Natural killer cell (primary cell): ENCODE data around the gene TMEM255A. TPM values are rescaled to one million over a fixed set of nuclear protein-coding genes. Genes with fewer than 3 reads are reported as not detected.

Source experiments
- ATAC-seq, 3 donors: fragments of 150-1000 bp in 2 of 3; fragments of 200-7000 bp in 1 of 3; cut with Tn5 transposase; 1 replicate in 1 of 3; 2 replicates in 2 of 3; pipeline ENCODE4 v1.10.0; 2021; ENCODE audit warnings: mild to moderate bottlenecking in 2 of 3, moderate library complexity in 2 of 3
- DNase-seq, 2 donors: peaks; one replicate each; pipeline versions ENCODE4 v3.0.0 to v3.0.0-alpha.2; 2013 to 2021; ENCODE audit warnings: mixed read lengths in 1 of 2
- H3K27ac ChIP-seq: one replicate; pipeline ENCODE4 v1.5.1; 2013; ENCODE audit warnings: mild to moderate bottlenecking, low read length
- H3K27me3 ChIP-seq: one replicate; pipeline ENCODE4 v1.6.1; 2013; ENCODE audit warnings: low read length; ENCODE audit not compliant: control insufficient read depth, insufficient read depth
- H3K36me3 ChIP-seq: one replicate; pipeline ENCODE4 v1.6.1; 2013; ENCODE audit warnings: low read length; ENCODE audit not compliant: control insufficient read depth, insufficient read depth
- H3K4me1 ChIP-seq: one replicate; pipeline ENCODE4 v1.6.1; 2013; ENCODE audit warnings: low read length; ENCODE audit not compliant: control insufficient read depth, insufficient read depth
- H3K4me3 ChIP-seq: one replicate; pipeline ENCODE4 v1.5.1; 2013; ENCODE audit warnings: low read length
- H3K9me3 ChIP-seq: one replicate; pipeline ENCODE4 v1.6.1; 2013; ENCODE audit warnings: low read length; ENCODE audit not compliant: control insufficient read depth, insufficient read depth
- H3K27ac Mint-ChIP-seq, 2 donors: one replicate each; pipeline ENCODE4 v1.8.0; 2022; ENCODE audit warnings: mild to moderate bottlenecking in 2 of 2, mixed read lengths in 2 of 2, moderate library complexity in 1 of 2
- H3K27me3 Mint-ChIP-seq, 2 donors: one replicate each; pipeline ENCODE4 v1.8.0; 2022; ENCODE audit warnings: low read depth in 2 of 2, mixed read lengths in 2 of 2
- H3K36me3 Mint-ChIP-seq: one replicate; pipeline ENCODE4 v1.8.0; 2022; ENCODE audit warnings: mixed read lengths
- H3K4me1 Mint-ChIP-seq, 2 donors: one replicate each; pipeline ENCODE4 v1.8.0; 2022; ENCODE audit warnings: mixed read lengths in 2 of 2
- H3K4me3 Mint-ChIP-seq: one replicate; pipeline ENCODE4 v1.8.0; 2022; ENCODE audit warnings: mild to moderate bottlenecking, moderate library complexity, mixed read lengths
- H3K9me3 Mint-ChIP-seq, 2 donors: one replicate each; pipeline ENCODE4 v1.8.0; 2022; ENCODE audit warnings: mixed read lengths in 2 of 2
- WGBS: methylation state at CpG from one replicate; pipeline ENCODE4 v1.1.7; 2013; ENCODE audit warnings: missing lambda C conversion rate; ENCODE audit not compliant: insufficient coverage; 5-methylcytosine and 5-hydroxymethylcytosine counted together
- intact Hi-C: fragments of 100-400 bp; cut with micrococcal nuclease; formaldehyde crosslinking; loops from one replicate; pipeline ENCODE4 v1.14.2; 2022
- total RNA-seq, 4 donors: library from RNA; stranded (reverse); fragments of 120-200 nt in 1 of 4; gene quantifications; one replicate each; pipeline versions ENCODE4 v1.2.3 to v1.2.4, GENCODE V29; 2013 to 2022
- TF ChIP-seq, protein P1 (sequence below): fragments of 200-600 bp; IDR thresholded peaks from one replicate; pipeline ENCODE4 v1.8.0; 2022; ENCODE audit warnings: antibody characterized with exemption

Gene TMEM255A
- total RNA-seq, 3 donors from 2014 or later (not counting 1 experiment from before 2014, with no cell fraction given), result 0.66 to 1.5 (median 1.4) TPM

DNA sequence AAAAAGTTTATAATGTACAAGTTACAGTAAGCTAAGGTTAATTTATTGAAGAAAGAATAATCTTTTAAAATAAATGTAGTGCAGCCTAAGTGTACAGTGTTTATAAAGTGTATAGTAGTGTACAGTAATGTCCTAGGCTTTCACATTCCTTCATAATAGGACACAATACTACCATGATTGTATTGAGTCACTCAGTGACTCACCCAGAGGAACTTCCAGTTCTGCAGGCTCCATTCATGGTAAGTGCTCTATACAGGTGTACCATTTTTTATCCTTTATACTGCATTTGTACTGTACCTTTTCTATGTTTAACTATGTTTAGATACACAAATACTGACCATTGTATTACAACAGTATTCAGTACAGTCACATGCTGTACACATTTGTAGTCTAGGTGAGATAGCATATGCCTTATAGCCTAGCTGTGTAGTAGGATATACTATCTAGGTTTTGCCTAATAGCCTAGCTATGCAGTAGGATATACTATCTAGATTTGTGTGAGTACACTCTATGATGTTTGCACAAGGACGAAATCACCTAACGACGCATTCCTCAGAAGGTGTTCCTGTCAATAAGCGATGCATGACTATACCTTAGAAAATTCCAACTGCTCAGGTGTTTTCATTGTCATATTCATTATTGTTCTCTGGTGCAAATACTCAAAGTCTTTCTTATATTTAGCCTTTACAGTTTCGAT lies 5.5 kb upstream of the TMEM255A start:
- H3K36me3 Mint-ChIP-seq, result no peaks in the 10 kb centered on the region
- Histone ChIP-seq H3K27me3 (peaks cover 2% of the 10 kb centered on the region), H3K36me3 (no peaks in the 10 kb centered on the region), H3K27ac (no peak overlapping the region), H3K4me3 (no peak overlapping the region), H3K9me3 (no peaks in the 10 kb centered on the region), H3K4me1 (no peaks in the 10 kb centered on the region)
- peaks cover 15 to 60% of the 10 kb centered on the region in 2 donors for H3K27me3 Mint-ChIP-seq
- peaks cover 0 to 6% of the 10 kb centered on the region in 2 donors for H3K4me1 Mint-ChIP-seq
- H3K27ac Mint-ChIP-seq, result no peak overlapping the region
- intact Hi-C loops, result no loop called here
- TF ChIP-seq, protein P1, sequence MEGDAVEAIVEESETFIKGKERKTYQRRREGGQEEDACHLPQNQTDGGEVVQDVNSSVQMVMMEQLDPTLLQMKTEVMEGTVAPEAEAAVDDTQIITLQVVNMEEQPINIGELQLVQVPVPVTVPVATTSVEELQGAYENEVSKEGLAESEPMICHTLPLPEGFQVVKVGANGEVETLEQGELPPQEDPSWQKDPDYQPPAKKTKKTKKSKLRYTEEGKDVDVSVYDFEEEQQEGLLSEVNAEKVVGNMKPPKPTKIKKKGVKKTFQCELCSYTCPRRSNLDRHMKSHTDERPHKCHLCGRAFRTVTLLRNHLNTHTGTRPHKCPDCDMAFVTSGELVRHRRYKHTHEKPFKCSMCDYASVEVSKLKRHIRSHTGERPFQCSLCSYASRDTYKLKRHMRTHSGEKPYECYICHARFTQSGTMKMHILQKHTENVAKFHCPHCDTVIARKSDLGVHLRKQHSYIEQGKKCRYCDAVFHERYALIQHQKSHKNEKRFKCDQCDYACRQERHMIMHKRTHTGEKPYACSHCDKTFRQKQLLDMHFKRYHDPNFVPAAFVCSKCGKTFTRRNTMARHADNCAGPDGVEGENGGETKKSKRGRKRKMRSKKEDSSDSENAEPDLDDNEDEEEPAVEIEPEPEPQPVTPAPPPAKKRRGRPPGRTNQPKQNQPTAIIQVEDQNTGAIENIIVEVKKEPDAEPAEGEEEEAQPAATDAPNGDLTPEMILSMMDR, result no peak
- WGBS, result 96% methylated on average over 4 of the region's 5 CpGs
- H3K4me3 Mint-ChIP-seq, result no peak overlapping the region
- no peak for ATAC-seq
- no peak for DNase-seq
- no peaks in the 10 kb centered on the region for H3K9me3 Mint-ChIP-seq

DNA sequence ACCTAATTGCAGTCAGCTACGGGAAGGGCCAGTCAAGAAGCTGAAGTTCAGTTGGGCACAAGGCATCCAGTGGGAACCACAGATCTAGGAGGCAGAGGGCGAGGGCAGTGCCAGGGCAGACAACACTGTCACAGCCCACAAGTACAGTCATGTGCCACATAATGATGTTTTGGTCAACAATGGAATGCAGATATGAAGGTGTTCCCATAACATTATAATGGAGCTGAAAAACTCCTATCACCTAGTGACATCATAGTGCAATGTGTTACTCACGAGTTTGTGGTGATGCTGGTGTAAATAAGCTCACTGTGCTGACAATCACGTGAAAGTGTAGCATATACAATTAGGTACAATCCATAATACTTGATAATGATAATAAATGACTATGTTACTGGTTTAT lies 4.5 kb upstream of the TMEM255A start:
- Mint-ChIP-seq H3K4me3 (no peak overlapping the region), H3K9me3 (no peaks in the 10 kb centered on the region), H3K36me3 (no peaks in the 10 kb centered on the region), H3K27ac (no peak overlapping the region), H3K27me3 (peaks cover 15 to 53% of the 10 kb centered on the region in 2 donors), H3K4me1 (peaks cover 0 to 6% of the 10 kb centered on the region in 2 donors)
- Histone ChIP-seq H3K4me1 (peaks cover 6% of the 10 kb centered on the region), H3K9me3 (no peaks in the 10 kb centered on the region), H3K27ac (no peak overlapping the region), H3K27me3 (peaks cover 6% of the 10 kb centered on the region), H3K36me3 (no peaks in the 10 kb centered on the region), H3K4me3 (no peak overlapping the region)
- DNase-seq (no peak), ATAC-seq (no peak)
- intact Hi-C loops, result no loop called here
- 100% methylated on average over 2 of the region's 4 CpGs for WGBS
- TF ChIP-seq, protein P1, result no peak

DNA sequence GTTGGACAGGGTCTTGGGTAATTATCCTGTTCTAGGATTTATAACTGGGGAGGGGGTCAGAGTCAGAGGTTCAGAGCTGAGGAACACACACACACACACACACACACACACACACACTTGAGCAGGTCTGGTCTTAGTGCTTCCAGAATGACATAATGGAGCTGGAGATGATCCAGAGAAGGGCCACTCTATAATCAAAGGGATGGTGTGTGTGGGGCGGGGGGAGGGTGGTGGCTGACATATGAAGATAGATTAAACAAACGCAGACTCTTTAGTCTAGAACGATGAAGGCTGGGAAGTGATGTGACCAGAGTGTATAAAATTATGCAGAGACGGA lies 434 bp upstream of the TMEM255A start:
- intact Hi-C loops, result no loop called here

More for the DNA sequence above, 434 bp upstream of the TMEM255A start:
- Histone ChIP-seq H3K4me3 (no peak overlapping the region), H3K4me1 (peaks cover 34% of the 10 kb centered on the region), H3K27me3 (peaks cover 5% of the 10 kb centered on the region), H3K9me3 (no peaks in the 10 kb centered on the region), H3K27ac (no peak overlapping the region), H3K36me3 (no peaks in the 10 kb centered on the region)
- Mint-ChIP-seq H3K36me3 (no peaks in the 10 kb centered on the region), H3K9me3 (no peaks in the 10 kb centered on the region), H3K27me3 (peaks cover 12 to 32% of the 10 kb centered on the region in 2 donors), H3K4me3 (peak overlapping the region; percentile 32), H3K4me1 (peaks cover 24 to 27% of the 10 kb centered on the region in 2 donors), H3K27ac (no peak overlapping the region)
- DNase-seq (no peak), ATAC-seq (no peak)
- TF ChIP-seq, protein P1, result no peak
- 74% methylated on average over 3 of the region's 4 CpGs for WGBS
